PC-3 (cell line): ENCODE data around the gene CHST11. TPM values are rescaled to one million over a fixed set of nuclear protein-coding genes. Genes with fewer than 3 reads are reported as not detected.
A peak's percentile ranks its signal among the peaks of the same experiment; 100 is the strongest.

ENCODE experiments used
- ATAC-seq: fragments of 200-7000 bp; cut with Tn5 transposase; 2 replicates; pipeline ENCODE4 v1.9.1; 2020; ENCODE audit warnings: mild to moderate bottlenecking, moderate library complexity
- BruUV-seq: library from RNA; stranded (reverse); fragments of 400-500 nt; replicated peaks from 2 replicates; lab custom pipeline; 2021; lab: Mats Ljungman, UMichigan
- CTCF ChIA-PET: fragments of 300-600 bp; sonication (Branson Sonifier 250); formaldehyde crosslinking; loops from one replicate; lab custom pipeline; 2022; ENCODE audit warnings: antibody characterized with exemption; lab: Charles Lee
- POLR2A ChIA-PET: fragments of 300-600 bp; sonication (Branson Sonifier 250); formaldehyde crosslinking; loops from one replicate; lab custom pipeline; 2022; ENCODE audit warnings: antibody characterized with exemption; ENCODE audit not compliant: unreplicated experiment; lab: Charles Lee
- DNase-seq: peaks from one replicate; pipeline ENCODE4 v3.0.0-alpha.2; 2015
- H2AFZ ChIP-seq: fragments of 300-600 bp; sonication (generic); 2 replicates; pipeline ENCODE4 v1.6.0; 2016; ENCODE audit warnings: antibody characterized with exemption, low read length
- H3F3A ChIP-seq: fragments of 300-600 bp; sonication (generic); one replicate; pipeline ENCODE4 v1.6.0; 2017; ENCODE audit warnings: antibody characterized with exemption, low read length, control low read depth, mild to moderate bottlenecking; ENCODE audit not compliant: unreplicated experiment
- H3K27ac ChIP-seq: fragments of 300-600 bp; sonication (generic); 2 replicates; pipeline ENCODE4 v1.5.1; 2016; ENCODE audit warnings: mild to moderate bottlenecking, low read length
- H3K27me3 ChIP-seq: fragments of 300-600 bp; sonication (generic); 2 replicates; pipeline ENCODE4 v1.6.1; 2016; ENCODE audit warnings: low read length, mixed read lengths
- H3K36me3 ChIP-seq: fragments of 300-600 bp; sonication (generic); 2 replicates; pipeline ENCODE4 v1.6.1; 2016; ENCODE audit warnings: low read depth, mixed run types, low read length, mixed read lengths
- H3K4me1 ChIP-seq: fragments of 300-600 bp; sonication (generic); 2 replicates; pipeline ENCODE4 v1.5.1; 2016; ENCODE audit warnings: low read length; ENCODE audit not compliant: insufficient read depth
- H3K4me2 ChIP-seq: fragments of 300-600 bp; sonication (generic); 2 replicates; pipeline ENCODE4 v1.6.0; 2016; ENCODE audit warnings: low read length
- H3K4me3 ChIP-seq: fragments of 300-600 bp; sonication (generic); 2 replicates; pipeline ENCODE4 v1.5.1; 2016; ENCODE audit warnings: mild to moderate bottlenecking, low read length, mixed read lengths
- H3K79me2 ChIP-seq: fragments of 300-600 bp; sonication (generic); 2 replicates; pipeline ENCODE4 v1.6.1; 2017; ENCODE audit warnings: low read length, mixed read lengths
- H3K9ac ChIP-seq: fragments of 300-600 bp; sonication (generic); 2 replicates; pipeline ENCODE4 v1.6.0; 2016; ENCODE audit warnings: mild to moderate bottlenecking, low read length
- H3K9me2 ChIP-seq: fragments of 300-600 bp; sonication (generic); replicated peaks from 2 replicates; pipeline ENCODE4 v1.6.1; 2016; ENCODE audit warnings: mixed run types, low read length, mixed read lengths
- H3K9me3 ChIP-seq: fragments of 300-600 bp; sonication (generic); 2 replicates; pipeline ENCODE4 v1.6.1; 2016; ENCODE audit warnings: low read length, mixed read lengths
- H4K20me1 ChIP-seq: fragments of 300-600 bp; sonication (generic); 2 replicates; pipeline ENCODE4 v1.6.1; 2016; ENCODE audit warnings: low read length, mixed read lengths
- CTCF ChIP-seq: fragments of 300-600 bp; sonication (generic); conservative IDR thresholded peaks from 2 replicates; pipeline ENCODE4 v1.5.1; 2017; ENCODE audit warnings: antibody characterized with exemption, low read depth, mild to moderate bottlenecking, low read length
- EZH2 ChIP-seq: fragments of 300-600 bp; sonication (generic); IDR thresholded peaks from one replicate; pipeline ENCODE4 v1.6.1; 2017; ENCODE audit warnings: antibody characterized with exemption, mild to moderate bottlenecking, low read length; ENCODE audit not compliant: unreplicated experiment
- EZH2phosphoT487 ChIP-seq: fragments of 300-600 bp; sonication (generic); IDR thresholded peaks from 2 replicates; pipeline ENCODE4 v1.6.1; 2018; ENCODE audit warnings: mild to moderate bottlenecking, antibody characterized with exemption, low read length, borderline replicate concordance
- intact Hi-C: fragments of 100-400 bp; cut with micrococcal nuclease; formaldehyde crosslinking; loops from 2 replicates; pipeline ENCODE4 v1.9.0; 2023
- total RNA-seq: library from RNA; depleted of rRNA; stranded (reverse); fragments of >200 nt; gene quantifications from 2 replicates; pipeline ENCODE4 v1.2.3, GENCODE V29; 2014

The CHST11 gene
- total RNA-seq, 1 experiment from 2014 or later, result 53.5 TPM

DNA sequence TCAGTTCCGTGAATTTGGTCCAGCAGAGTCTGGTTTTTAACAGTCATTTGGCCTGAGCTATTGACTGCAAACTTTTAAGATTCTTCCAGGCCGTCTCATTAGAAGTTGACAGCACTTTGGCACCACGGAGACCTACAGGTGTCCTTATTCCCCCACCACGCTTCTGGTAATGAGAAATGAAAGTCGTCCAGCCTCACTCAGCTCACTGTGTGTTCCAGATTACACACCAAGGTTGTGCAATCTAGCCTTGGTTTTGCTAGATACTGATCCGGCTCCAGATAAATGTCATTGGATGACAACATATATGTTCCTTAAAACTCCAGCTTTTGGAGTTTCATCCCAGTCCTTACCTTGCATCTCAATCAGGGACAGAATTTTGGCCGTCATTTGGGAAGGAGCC lies 210.4 kb downstream of the CHST11 start:
- Histone ChIP-seq H2AFZ (no peak overlapping the region), H3K36me3 (no peaks in the 10 kb centered on the region), H3F3A (no peaks in the 10 kb centered on the region), H3K9me2 (no peaks in the 10 kb centered on the region), H3K27ac (no peak overlapping the region), H3K9me3 (no peaks in the 10 kb centered on the region), H4K20me1 (no peaks in the 10 kb centered on the region), H3K27me3 (no peaks in the 10 kb centered on the region), H3K79me2 (no peaks in the 10 kb centered on the region; the same call in 1 of the 2 replicates), H3K4me1 (peaks cover 53% of the 10 kb centered on the region), H3K9ac (no peak overlapping the region), H3K4me3 (no peak overlapping the region), H3K4me2 (no peak overlapping the region)
- no peak for DNase-seq
- CTCF ChIA-PET, result no interaction called here
- ATAC-seq, result no peak
- POLR2A ChIA-PET, result no interaction called here
- TF ChIP-seq EZH2 (no peak), EZH2phosphoT487 (no peak), CTCF (no peak)
- intact Hi-C loops, result no loop called here
- no TSS peak for BruUV-seq

- Histone ChIP-seq H3K4me1 (peaks cover 53% of the 10 kb centered on the region), H3K9ac (no peak overlapping the region), H3K9me3 (no peaks in the 10 kb centered on the region), H3F3A (no peaks in the 10 kb centered on the region), H4K20me1 (no peaks in the 10 kb centered on the region), H3K27me3 (no peaks in the 10 kb centered on the region), H3K4me2 (no peak overlapping the region), H3K9me2 (no peaks in the 10 kb centered on the region), H3K36me3 (no peaks in the 10 kb centered on the region), H3K4me3 (no peak overlapping the region), H2AFZ (no peak overlapping the region), H3K79me2 (peaks cover 5% of the 10 kb centered on the region), H3K27ac (no peak overlapping the region)
- ATAC-seq, result no peak
- CTCF ChIA-PET, result no interaction called here
- DNase-seq, result no peak
- TF ChIP-seq EZH2phosphoT487, result no peak
- TF ChIP-seq EZH2, result no peak
- TF ChIP-seq CTCF, result no peak
- BruUV-seq, result no TSS peak
- POLR2A ChIA-PET, result no interaction called here
- intact Hi-C loops, result no loop called here
These were observed 211.5 kb downstream of the CHST11 start for GRCh38 chr12:104668274-104668718.

DNA sequence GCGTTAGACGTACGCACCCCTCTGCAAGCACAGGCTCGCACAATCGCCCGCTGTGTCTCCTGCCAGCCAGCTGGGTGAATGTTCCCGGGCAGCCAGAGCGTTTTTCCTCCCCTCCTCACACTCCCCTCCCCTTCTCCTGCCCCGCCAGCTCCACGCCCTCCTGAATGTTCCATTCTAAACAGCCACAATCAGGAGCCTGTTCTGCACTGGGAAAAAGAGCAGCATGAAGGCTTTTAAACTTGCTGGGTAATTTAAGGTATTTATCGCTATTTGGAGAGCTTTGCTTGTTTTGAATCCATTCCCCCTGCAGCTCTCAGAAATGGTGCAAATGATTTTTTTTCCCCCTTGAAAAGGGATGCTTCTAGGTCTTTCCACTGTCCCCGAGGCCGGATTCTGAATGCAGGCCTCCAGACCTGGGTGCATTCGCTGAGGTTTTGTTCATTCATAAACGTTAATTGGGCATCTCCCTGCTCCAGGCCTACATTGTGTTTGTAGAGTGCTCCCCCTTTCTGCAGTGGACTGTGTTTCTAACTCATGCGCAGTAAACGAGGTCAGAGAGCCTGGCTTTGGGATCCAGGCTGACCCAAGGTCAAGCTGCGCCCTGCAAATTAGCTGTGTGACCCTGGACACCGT lies 212.5 kb downstream of the CHST11 start:
- H3K79me2 ChIP-seq, result peaks cover 10% of the 10 kb centered on the region
- H3K9me2 ChIP-seq, result no peaks in the 10 kb centered on the region
- BruUV-seq, result no TSS peak
- H3K9me3 ChIP-seq, result no peaks in the 10 kb centered on the region
- no peaks in the 10 kb centered on the region for H3K27me3 ChIP-seq
- ChIA-PET CTCF (interaction anchor here (1.8 kb wide), 1 partner anchor 287 kb away, joined by 5 read pairs; no protein-coding TSS in a partner anchor), POLR2A (no interaction called here)
- no peaks in the 10 kb centered on the region for H3K36me3 ChIP-seq
- no peaks in the 10 kb centered on the region for H4K20me1 ChIP-seq
- H3K27ac ChIP-seq, result no peak overlapping the region
- no peaks in the 10 kb centered on the region for H3F3A ChIP-seq
- ATAC-seq (peak; percentile 36), DNase-seq (peak; percentile 36)
- no peak overlapping the region for H3K4me2 ChIP-seq
- intact Hi-C loops, result no loop called here
- H3K9ac ChIP-seq, result no peak overlapping the region
- H3K4me1 ChIP-seq, result peaks cover 57% of the 10 kb centered on the region
- no peak overlapping the region for H2AFZ ChIP-seq
- H3K4me3 ChIP-seq, result no peak overlapping the region
- no peak; the same call in 1 of the 2 replicates for TF ChIP-seq CTCF
- no peak for TF ChIP-seq EZH2
- TF ChIP-seq EZH2phosphoT487, result no peak
